Psoas muscle (tissue), 8 donors: ENCODE data around the gene MARCHF9. TPM values are rescaled to one million over a fixed set of nuclear protein-coding genes. Genes with fewer than 3 reads are reported as not detected.

Source experiments
- ATAC-seq, 4 donors: fragments of 200-7000 bp; cut with Tn5 transposase; one replicate each; pipeline ENCODE4 v1.9.1; 2020; ENCODE audit warnings: moderate library complexity in 3 of 4, mild to moderate bottlenecking in 2 of 4
- DNase-seq, 2 donors: peaks; one replicate each; pipeline ENCODE4 v3.0.0-alpha.2; 2020
- H3K27ac ChIP-seq: fragments of 200-600 bp; one replicate; pipeline ENCODE4 v1.8.0; 2022
- H3K27me3 ChIP-seq, 3 donors: fragments of 200-600 bp in 1 of 3; one replicate each; pipeline versions ENCODE4 v1.6.1 to v1.8.0; 2013 to 2022; ENCODE audit warnings: low read length in 2 of 3, mild to moderate bottlenecking in 2 of 3, moderate library complexity in 1 of 3; ENCODE audit not compliant: insufficient read depth in 3 of 3
- H3K36me3 ChIP-seq, 2 donors: fragments of 200-600 bp in 1 of 2; one replicate each; pipeline versions ENCODE4 v1.6.1 to v1.8.0; 2013 to 2022; ENCODE audit warnings: low read depth in 1 of 2, mild to moderate bottlenecking in 1 of 2, moderate library complexity in 1 of 2; ENCODE audit not compliant: insufficient read depth in 1 of 2
- H3K4me1 ChIP-seq: fragments of 200-600 bp; one replicate; pipeline ENCODE4 v1.8.0; 2022
- H3K4me3 ChIP-seq: fragments of 200-600 bp; one replicate; pipeline ENCODE4 v1.8.0; 2022; ENCODE audit warnings: mild to moderate bottlenecking
- H3K9me3 ChIP-seq: fragments of 200-600 bp; one replicate; pipeline ENCODE4 v1.8.0; 2022
- WGBS, 3 donors: extraction: QIAGEN DNeasy Blood & Tissue Kit; methylation state at CpG; one replicate each; pipeline versions ENCODE4 v1.1.6 to v1.1.7; 2013; 5-methylcytosine and 5-hydroxymethylcytosine counted together
- intact Hi-C, 2 donors: fragments of 100-400 bp; cut with DNase I; formaldehyde crosslinking; loops; one replicate each; pipeline versions ENCODE4 v1.11.0 to v1.14.2; 2022
- polyA plus RNA-seq, 3 donors: library from polyadenylated mRNA; stranded (reverse); fragments of 200-250 nt; gene quantifications; one replicate each; pipeline ENCODE4 v1.2.3, GENCODE V29; 2013
- total RNA-seq, 4 donors: library from RNA; stranded (reverse); fragmentation: NEBNext Ultra II Directional in 2 of 4; extraction: Animal tissue kit (Norgen Biotek cat#: 25700) in 2 of 4; gene quantifications; one replicate each; pipeline versions ENCODE4 v1.2.1 to v1.2.4, GENCODE V29; 2021 to 2023
- TF ChIP-seq, protein P1 (sequence below): fragments of 200-600 bp; IDR thresholded peaks from one replicate; pipeline ENCODE4 v1.8.0; 2022; ENCODE audit warnings: antibody characterized with exemption
- donor health status: healthy with polysubstance abuse.
- donor health status: DM: no; HTN: no; CAD: no; lungs with moderate emphysema.
- donor health status: Bipolar disorder and iron deficiency.
- donor health status: healthy.
- donor health status: DM: yes; HTN: yes; CAD: no.
- donor health status: DM: no; HTN: no; CAD: no.
- donor health status: DM: no; HTN: no; CAD: no.
- donor health status: DM: yes; HTN: yes; CAD: no.

MARCHF9 gene
- total and polyA plus RNA-seq, 7 donors, result 5.7 to 9.4 (median 8.3) TPM

GRCh38 chr12:57795354-57795753 is 40.5 kb downstream of the MARCHF9 start:
- no peak overlapping the region for H3K4me3 ChIP-seq
- H3K36me3 ChIP-seq, result peaks cover 10 to 94% of the 10 kb centered on the region in 2 donors

GRCh38 chr12:57796996-57797395 is 42.1 kb downstream of the MARCHF9 start:
- 95 to 99% (median 97%) methylated on average over 1 of the region's 1 CpG for WGBS, 3 donors
- no peak overlapping the region for H3K4me3 ChIP-seq
- no peak for ATAC-seq
- intact Hi-C loops, result no loop called here
- TF ChIP-seq, protein P1, sequence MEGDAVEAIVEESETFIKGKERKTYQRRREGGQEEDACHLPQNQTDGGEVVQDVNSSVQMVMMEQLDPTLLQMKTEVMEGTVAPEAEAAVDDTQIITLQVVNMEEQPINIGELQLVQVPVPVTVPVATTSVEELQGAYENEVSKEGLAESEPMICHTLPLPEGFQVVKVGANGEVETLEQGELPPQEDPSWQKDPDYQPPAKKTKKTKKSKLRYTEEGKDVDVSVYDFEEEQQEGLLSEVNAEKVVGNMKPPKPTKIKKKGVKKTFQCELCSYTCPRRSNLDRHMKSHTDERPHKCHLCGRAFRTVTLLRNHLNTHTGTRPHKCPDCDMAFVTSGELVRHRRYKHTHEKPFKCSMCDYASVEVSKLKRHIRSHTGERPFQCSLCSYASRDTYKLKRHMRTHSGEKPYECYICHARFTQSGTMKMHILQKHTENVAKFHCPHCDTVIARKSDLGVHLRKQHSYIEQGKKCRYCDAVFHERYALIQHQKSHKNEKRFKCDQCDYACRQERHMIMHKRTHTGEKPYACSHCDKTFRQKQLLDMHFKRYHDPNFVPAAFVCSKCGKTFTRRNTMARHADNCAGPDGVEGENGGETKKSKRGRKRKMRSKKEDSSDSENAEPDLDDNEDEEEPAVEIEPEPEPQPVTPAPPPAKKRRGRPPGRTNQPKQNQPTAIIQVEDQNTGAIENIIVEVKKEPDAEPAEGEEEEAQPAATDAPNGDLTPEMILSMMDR, result no peak
- no peaks in the 10 kb centered on the region for H3K9me3 ChIP-seq
- no peaks in the 10 kb centered on the region for H3K27me3 ChIP-seq
- DNase-seq, result no peak
- H3K4me1 ChIP-seq, result no peaks in the 10 kb centered on the region
- H3K27ac ChIP-seq, result no peak overlapping the region
- peaks cover 10 to 95% of the 10 kb centered on the region in 2 donors for H3K36me3 ChIP-seq

More at GRCh38 chr12:57795354-57795753, 40.5 kb downstream of the MARCHF9 start:
- DNase-seq, result no peak
- Histone ChIP-seq H3K27me3 (no peaks in the 10 kb centered on the region), H3K9me3 (no peaks in the 10 kb centered on the region), H3K4me1 (no peaks in the 10 kb centered on the region), H3K27ac (peak overlapping the region; percentile 42)
- WGBS, 3 donors, result 84 to 89% (median 87%) methylated on average over 6 of the region's 6 CpGs
- TF ChIP-seq, protein P1, result no peak
- intact Hi-C loops, result no loop called here
- ATAC-seq, result peak in 2 of 4 donors; percentile 41 to 54

DNA sequence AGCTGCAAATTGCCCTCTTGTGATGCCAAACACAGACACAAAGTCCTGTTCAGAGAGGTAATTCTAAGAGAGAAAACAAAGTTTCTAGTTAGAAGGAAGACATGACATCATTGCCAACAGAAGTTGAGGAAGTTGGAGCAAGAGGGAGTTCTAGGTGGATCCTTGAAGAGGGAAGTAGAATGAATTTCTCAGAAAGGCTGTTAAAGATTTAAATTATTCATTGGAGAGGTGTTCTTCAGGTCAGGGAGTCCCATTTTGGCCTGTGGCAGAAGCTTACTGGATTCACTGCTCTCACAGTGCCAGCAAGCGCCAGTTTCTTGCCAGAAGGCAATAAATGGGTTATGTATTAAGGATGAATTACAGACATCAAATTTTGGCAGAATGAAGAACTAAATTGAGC is 43.0 kb downstream of the MARCHF9 start:
- TF ChIP-seq, protein P1, result no peak
- intact Hi-C loops, result no loop called here

DNA sequence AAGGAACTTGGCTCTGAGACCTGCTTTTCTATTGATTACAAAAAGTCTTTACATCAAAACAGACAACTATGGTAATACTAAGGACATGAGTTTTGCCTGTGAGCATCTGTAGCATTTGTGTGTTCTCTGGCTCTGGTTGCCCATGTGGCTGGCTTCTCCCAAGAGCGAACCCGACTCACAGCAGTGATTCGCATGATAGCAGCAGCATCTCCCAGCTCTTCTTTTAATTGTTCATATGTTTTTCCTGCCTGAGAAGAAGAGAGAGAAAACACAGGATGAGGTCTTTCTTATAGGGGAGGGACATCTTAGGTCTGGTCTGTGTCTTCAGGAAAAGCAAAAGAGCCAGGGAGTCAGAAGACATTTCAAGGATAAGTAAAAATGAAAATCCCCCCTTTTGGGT is 46.1 kb downstream of the MARCHF9 start:
- 92 to 98% (median 95%) methylated on average over 3 of the region's 3 CpGs for WGBS, 3 donors
- Histone ChIP-seq H3K27me3 (no peaks in the 10 kb centered on the region), H3K4me1 (no peaks in the 10 kb centered on the region), H3K36me3 (peaks cover 11 to 98% of the 10 kb centered on the region in 2 donors), H3K4me3 (no peak overlapping the region), H3K27ac (no peak overlapping the region), H3K9me3 (no peaks in the 10 kb centered on the region)
- TF ChIP-seq, protein P1, result no peak
- ATAC-seq (no peak), DNase-seq (no peak)
- intact Hi-C loops, result loop anchor here in 1 of 2 donors (5.0 kb wide), 1 partner anchor 106 kb away; no protein-coding TSS in a partner anchor

More for the DNA sequence above, 43.0 kb downstream of the MARCHF9 start:
- Histone ChIP-seq H3K4me1 (no peaks in the 10 kb centered on the region), H3K27ac (no peak overlapping the region), H3K36me3 (peaks cover 13 to 95% of the 10 kb centered on the region in 2 donors), H3K4me3 (no peak overlapping the region), H3K27me3 (no peaks in the 10 kb centered on the region), H3K9me3 (no peaks in the 10 kb centered on the region)
- WGBS, 3 donors, result 89 to 100% (median 93%) methylated on average over 1 of the region's 1 CpG
- DNase-seq, result no peak
- no peak for ATAC-seq

GRCh38 chr12:57802607-57803006 is 47.7 kb downstream of the MARCHF9 start:
- intact Hi-C loops, result loop anchor here in 1 of 2 donors (5.0 kb wide), 1 partner anchor 105 kb away; no protein-coding TSS in a partner anchor
- ATAC-seq (no peak), DNase-seq (no peak)
- no peaks in the 10 kb centered on the region for H3K4me1 ChIP-seq
- TF ChIP-seq, protein P1, result no peak
- 88 to 98% (median 90%) methylated on average over 1 of the region's 1 CpG for WGBS, 3 donors
- no peaks in the 10 kb centered on the region for H3K9me3 ChIP-seq
- no peak overlapping the region for H3K27ac ChIP-seq
- H3K4me3 ChIP-seq, result no peak overlapping the region
- H3K36me3 ChIP-seq, result peaks cover 8 to 98% of the 10 kb centered on the region in 2 donors
- no peaks in the 10 kb centered on the region for H3K27me3 ChIP-seq
